Mammary epithelial cell (primary cell): ENCODE results near the gene TRPM5.

ENCODE experiments used
- CTCF ChIP-seq, 2 donors: IDR thresholded peaks in 1 of 2; conservative IDR thresholded peaks in 1 of 2; 2 replicates each; pipeline ENCODE4 v1.5.1; 2011 to 2012; ENCODE audit warnings: inconsistent platforms in 2 of 2, low read length in 2 of 2, mild to moderate bottlenecking in 2 of 2, control low read depth in 1 of 2, low read depth in 1 of 2; ENCODE audit not compliant: insufficient read depth in 1 of 2; ENCODE audit errors: extremely low read depth in 1 of 2
- EZH2 ChIP-seq: IDR thresholded peaks from 2 replicates; pipeline ENCODE4 v1.6.1; 2012; ENCODE audit warnings: low read length, inconsistent platforms, borderline replicate concordance

DNA sequence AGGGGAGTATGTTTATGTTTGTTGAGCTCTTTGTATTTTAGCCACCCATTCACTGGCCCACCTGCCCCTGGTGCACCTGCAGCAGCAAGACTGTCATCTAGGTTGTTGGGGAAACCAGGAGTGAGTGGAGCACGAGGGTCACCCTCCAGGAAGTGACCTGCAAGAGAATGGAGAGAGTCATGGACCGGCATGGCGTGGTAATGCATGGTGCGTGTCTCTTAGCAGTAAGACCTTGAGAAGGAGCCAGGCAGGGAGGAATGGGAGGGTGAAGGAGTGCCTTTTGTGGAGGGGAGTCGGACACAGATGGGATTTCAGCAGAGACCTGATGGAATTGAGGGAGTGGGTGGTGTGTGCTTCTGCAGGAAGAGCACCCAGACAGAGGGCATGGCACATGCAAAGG is 38.4 kb upstream of the TRPM5 start:
- TF ChIP-seq EZH2, result no peak
- no peak for TF ChIP-seq CTCF (conservative IDR thresholded peaks at IDR 0.05 in 1 of 2, IDR thresholded peaks at IDR 0.05 in 1 of 2; ENCODE audit: extremely low read depth in 1 of 2, insufficient read depth in 1 of 2, low read depth in 1 of 2, low read length in 2 of 2)
